GM12801 (cell line): Measurements from ENCODE around the gene KIF13A.

Experiments
- TF ChIP-seq, protein P1 (sequence below): IDR thresholded peaks from one replicate; pipeline ENCODE4 v1.5.1; 2011; ENCODE audit warnings: control low read depth; ENCODE audit not compliant: insufficient read length; ENCODE audit errors: extremely low read depth

Gene KIF13A

DNA sequence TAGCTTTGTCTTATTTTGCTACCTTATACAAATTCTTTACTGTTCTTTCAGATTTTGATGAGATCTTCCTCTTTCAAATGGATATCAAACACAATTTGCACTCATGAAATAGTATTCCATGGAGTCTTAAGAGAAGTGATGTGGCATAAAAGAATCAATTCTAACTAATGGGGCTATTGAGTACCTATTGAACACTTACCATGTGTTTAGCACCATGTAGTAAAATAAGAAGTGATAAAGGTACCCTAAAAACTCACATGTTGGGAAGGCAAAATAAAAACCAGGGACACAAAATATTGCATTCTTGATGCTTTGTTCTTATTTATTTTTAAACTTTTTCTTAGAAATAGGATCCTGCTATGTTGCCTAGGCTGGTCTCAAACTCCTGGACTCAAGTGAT is 56.2 kb downstream of the KIF13A start:
- TF ChIP-seq, protein P1, sequence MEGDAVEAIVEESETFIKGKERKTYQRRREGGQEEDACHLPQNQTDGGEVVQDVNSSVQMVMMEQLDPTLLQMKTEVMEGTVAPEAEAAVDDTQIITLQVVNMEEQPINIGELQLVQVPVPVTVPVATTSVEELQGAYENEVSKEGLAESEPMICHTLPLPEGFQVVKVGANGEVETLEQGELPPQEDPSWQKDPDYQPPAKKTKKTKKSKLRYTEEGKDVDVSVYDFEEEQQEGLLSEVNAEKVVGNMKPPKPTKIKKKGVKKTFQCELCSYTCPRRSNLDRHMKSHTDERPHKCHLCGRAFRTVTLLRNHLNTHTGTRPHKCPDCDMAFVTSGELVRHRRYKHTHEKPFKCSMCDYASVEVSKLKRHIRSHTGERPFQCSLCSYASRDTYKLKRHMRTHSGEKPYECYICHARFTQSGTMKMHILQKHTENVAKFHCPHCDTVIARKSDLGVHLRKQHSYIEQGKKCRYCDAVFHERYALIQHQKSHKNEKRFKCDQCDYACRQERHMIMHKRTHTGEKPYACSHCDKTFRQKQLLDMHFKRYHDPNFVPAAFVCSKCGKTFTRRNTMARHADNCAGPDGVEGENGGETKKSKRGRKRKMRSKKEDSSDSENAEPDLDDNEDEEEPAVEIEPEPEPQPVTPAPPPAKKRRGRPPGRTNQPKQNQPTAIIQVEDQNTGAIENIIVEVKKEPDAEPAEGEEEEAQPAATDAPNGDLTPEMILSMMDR, result no peak

DNA sequence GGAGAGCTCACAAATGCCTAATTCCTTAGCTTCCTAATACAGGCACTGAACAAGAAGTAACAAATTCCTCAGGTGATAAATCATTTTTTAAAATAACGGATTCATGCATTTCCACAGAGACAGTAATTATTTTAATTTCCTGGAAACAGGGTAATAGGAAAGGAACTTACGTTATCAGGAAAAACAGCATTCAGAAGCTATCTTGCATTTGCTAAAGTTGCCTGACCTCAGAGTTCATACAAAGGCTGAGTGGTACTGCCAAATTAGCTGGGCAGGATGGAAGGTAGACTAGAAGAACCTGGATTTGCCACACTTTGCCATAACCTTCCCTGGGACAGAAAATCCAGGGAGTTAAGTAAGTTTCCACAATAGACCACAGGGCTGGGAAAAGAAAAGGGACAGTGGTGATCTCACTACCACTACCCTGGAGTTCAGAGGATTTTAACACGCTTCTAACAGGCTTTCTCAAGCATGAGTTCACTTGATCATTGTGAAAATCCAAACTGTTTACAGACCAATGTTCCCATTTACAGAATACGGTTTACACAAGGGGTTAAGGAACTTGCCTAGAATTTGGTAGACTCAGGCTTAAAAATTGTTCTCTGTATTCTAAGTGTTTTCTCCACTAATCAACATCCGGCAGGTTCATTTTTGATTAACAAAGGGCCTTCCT is 57.0 kb downstream of the KIF13A start:
- TF ChIP-seq, protein P1, result no peak

- TF ChIP-seq, protein P1, result no peak
Observed at GRCh38 chr6:17928514-17929430, 58.7 kb downstream of the KIF13A start.

GRCh38 chr6:17927705-17928104 is 59.7 kb downstream of the KIF13A start:
- TF ChIP-seq, protein P1, result no peak

- TF ChIP-seq, protein P1, result no peak
Observed at GRCh38 chr6:17923401-17923863, 64.0 kb downstream of the KIF13A start.

- TF ChIP-seq, protein P1, result no peak
Observed at GRCh38 chr6:17921454-17921853, 66.0 kb downstream of the KIF13A start.

DNA sequence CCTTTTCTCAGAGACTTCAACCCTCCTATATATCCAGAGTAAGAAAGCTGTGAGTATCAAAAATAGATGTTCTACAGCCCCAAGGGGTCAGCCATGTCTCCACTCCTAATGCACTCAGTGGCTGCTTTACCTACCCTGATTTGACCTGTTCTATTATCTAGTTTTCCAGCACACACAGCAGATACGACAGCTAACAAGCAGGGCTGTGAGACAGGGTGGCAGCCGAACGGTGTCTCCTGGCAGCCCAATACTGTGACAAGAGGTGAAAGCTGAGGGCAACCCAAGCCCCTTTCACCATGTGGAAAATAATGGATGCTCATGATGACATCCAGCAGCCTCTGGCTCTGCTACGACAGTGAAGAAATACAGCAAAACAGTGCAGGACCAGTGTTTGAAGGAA is 67.9 kb downstream of the KIF13A start:
- TF ChIP-seq, protein P1, result no peak
